GM10248 (cell line): ENCODE data around the gene SDK1.

ENCODE experiments used
- CTCF ChIA-PET: fragments of 300-600 bp; sonication (Branson Sonifier 250); formaldehyde crosslinking; extraction: SDS; loops from one replicate; lab custom pipeline; 2021; ENCODE audit warnings: antibody characterized with exemption; lab: Yijun Ruan, JAX
- POLR2A ChIA-PET: fragments of 350-650 bp; sonication (Branson Sonifier 250); formaldehyde crosslinking; extraction: SDS; loops from one replicate; lab custom pipeline; 2020; ENCODE audit warnings: antibody characterized with exemption; lab: Yijun Ruan, JAX
- DNase-seq: peaks from one replicate; pipeline ENCODE4 v3.0.0; 2012; ENCODE audit errors: extremely low spot score
- TF ChIP-seq, protein P1 (sequence below): IDR thresholded peaks from 2 replicates; pipeline ENCODE4 v1.5.1; 2012; ENCODE audit warnings: mild to moderate bottlenecking, low read depth; ENCODE audit errors: extremely low read depth, missing control alignments, control extremely low read depth

The SDK1 gene

GRCh38 chr7:3283130-3283704, 17.8 kb upstream of the SDK1 start:
- CTCF ChIA-PET: interaction anchor here (1.2 to 1.5 kb wide), 3 partner anchors 14 to 27 kb away, joined by 3 to 4 read pairs (median 4); partner anchors contain the start of gene SDK1
- POLR2A ChIA-PET: no interaction called here

GRCh38 chr7:3285652-3286051, 15.4 kb upstream of the SDK1 start:
- TF ChIP-seq, protein P1, sequence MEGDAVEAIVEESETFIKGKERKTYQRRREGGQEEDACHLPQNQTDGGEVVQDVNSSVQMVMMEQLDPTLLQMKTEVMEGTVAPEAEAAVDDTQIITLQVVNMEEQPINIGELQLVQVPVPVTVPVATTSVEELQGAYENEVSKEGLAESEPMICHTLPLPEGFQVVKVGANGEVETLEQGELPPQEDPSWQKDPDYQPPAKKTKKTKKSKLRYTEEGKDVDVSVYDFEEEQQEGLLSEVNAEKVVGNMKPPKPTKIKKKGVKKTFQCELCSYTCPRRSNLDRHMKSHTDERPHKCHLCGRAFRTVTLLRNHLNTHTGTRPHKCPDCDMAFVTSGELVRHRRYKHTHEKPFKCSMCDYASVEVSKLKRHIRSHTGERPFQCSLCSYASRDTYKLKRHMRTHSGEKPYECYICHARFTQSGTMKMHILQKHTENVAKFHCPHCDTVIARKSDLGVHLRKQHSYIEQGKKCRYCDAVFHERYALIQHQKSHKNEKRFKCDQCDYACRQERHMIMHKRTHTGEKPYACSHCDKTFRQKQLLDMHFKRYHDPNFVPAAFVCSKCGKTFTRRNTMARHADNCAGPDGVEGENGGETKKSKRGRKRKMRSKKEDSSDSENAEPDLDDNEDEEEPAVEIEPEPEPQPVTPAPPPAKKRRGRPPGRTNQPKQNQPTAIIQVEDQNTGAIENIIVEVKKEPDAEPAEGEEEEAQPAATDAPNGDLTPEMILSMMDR: no peak
- no peak for DNase-seq
- POLR2A ChIA-PET: no interaction called here
- CTCF ChIA-PET: no interaction called here

More at GRCh38 chr7:3283130-3283704, 17.8 kb upstream of the SDK1 start:
- TF ChIP-seq, protein P1: no peak
- DNase-seq: no peak

GRCh38 chr7:3289996-3290395, 11.1 kb upstream of the SDK1 start:
- ChIA-PET POLR2A (no interaction called here), CTCF (interaction anchor here (1.1 to 5.3 kb wide), 2 partner anchors 11 to 18 kb away, joined by 3 to 24 read pairs; partner anchors contain the start of gene SDK1)
- TF ChIP-seq, protein P1: no peak
- DNase-seq: no peak

DNA sequence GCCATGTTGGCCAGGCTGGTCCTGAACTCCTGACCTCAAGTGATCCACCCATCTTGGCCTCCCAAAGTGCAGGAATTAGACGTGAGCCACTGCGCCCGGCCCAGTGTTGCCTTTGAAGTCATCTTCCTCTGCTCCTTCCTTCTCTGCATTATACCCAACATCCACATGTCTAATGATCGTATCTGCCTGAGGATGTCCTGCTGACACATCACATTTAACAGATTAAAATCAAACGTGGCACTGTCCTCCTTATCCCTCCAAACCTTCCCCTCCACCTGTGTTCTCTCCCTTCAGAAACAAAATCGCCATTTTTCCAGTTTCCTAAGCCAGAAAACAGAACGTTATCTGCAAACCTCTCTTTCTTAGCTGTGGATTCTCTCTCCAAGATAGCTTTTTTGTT, 8.4 kb upstream of the SDK1 start:
- CTCF ChIA-PET: interaction anchor here (5.3 kb wide), 1 partner anchor 8 kb away, joined by 24 read pairs; the partner anchor contains the start of gene SDK1
- POLR2A ChIA-PET: no interaction called here

DNA sequence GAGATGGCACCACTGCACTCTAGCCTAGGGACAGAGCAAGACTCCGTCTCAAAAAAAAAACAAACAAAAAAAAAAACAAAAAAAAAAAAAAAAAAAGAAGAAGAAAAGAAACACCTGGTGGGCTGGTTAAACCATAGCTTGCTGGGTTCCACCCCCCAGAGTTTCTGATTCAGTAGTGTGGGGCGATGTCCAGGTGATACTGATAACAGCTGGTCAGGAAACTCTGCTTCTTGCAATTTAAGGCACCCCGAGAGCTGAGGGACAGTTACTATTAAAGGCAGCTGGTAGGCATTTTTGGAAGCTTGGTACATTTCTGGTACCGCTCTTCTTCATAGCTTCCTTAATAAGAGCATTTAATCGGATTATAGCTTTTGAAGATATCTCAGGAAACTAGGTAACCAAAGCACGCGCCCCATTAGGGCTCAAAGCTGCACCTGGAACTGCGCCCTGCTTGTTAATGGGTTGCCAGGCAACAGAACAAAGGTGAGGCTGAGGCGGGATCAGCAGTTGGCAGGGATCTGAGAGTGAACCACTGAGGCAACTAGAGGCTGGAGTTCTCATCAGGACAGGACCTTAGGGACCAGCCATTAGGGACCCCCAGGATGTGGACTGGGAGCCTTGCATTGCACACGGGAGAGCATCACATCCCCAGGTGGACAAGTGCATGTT, 6.5 kb upstream of the SDK1 start:
- CTCF ChIA-PET: interaction anchor here (1.5 kb wide), 1 partner anchor 11 kb away, joined by 4 read pairs; no protein-coding TSS in a partner anchor
- POLR2A ChIA-PET: no interaction called here
- no peak for DNase-seq
- TF ChIP-seq, protein P1: no peak

More for the DNA sequence above, 8.4 kb upstream of the SDK1 start:
- no peak for DNase-seq
- TF ChIP-seq, protein P1: no peak

GRCh38 chr7:3297105-3297819, 3.8 kb upstream of the SDK1 start:
- ChIA-PET CTCF (no interaction called here), POLR2A (no interaction called here)
- DNase-seq: no peak
- TF ChIP-seq, protein P1: no peak
